VCaP (cell line): Measurements from ENCODE around the gene CDC25B.
"Not testable (repeated sequence)": the region's sequence is repeated elsewhere in the genome, so short reads cannot be mapped to it uniquely, and the experiment has no call there.

Experiments used
- H3K27ac ChIP-seq: fragments of 450-650 bp; 2 replicates; pipeline ENCODE4 v1.5.1; 2017
- CTCF ChIP-seq: fragments of 450-650 bp; conservative IDR thresholded peaks from 2 replicates; pipeline ENCODE4 v1.5.1; 2017; ENCODE audit warnings: mild to moderate bottlenecking, moderate library complexity

The CDC25B gene

DNA sequence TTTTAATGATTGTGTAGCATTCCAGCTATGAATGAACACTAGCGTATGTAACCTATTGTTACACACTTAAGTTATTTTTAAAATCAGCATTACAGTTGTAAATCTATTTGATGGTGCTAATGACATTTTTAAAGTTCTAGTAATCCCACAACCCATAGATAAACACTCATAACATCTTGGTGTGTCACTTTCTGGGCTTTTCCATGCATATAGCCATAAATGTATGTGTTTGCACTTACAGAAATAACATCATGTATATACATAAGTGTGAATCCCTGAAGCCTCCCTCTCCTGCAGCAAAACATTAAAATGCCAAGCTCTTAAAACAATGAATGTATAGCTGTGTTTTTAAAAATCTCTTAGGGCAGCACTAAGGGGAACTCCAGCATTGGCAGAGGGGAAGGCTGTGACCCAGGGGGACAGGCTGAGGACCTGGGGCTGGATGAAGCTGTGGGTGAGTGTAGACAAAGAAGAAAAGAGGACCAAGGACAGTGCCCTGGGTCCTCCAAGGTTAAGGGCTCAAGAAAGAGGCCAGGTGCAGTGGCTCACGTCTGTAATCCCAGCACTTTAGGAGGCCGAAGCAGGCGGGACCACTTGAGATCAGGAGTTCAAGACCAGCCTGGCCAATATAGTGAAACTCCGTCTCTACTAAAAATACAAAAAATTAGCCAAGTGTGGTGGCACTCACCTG lies 8.6 kb upstream of the CDC25B start:
- TF ChIP-seq CTCF = no peak
- H3K27ac ChIP-seq = peak overlapping the region; percentile 66

DNA sequence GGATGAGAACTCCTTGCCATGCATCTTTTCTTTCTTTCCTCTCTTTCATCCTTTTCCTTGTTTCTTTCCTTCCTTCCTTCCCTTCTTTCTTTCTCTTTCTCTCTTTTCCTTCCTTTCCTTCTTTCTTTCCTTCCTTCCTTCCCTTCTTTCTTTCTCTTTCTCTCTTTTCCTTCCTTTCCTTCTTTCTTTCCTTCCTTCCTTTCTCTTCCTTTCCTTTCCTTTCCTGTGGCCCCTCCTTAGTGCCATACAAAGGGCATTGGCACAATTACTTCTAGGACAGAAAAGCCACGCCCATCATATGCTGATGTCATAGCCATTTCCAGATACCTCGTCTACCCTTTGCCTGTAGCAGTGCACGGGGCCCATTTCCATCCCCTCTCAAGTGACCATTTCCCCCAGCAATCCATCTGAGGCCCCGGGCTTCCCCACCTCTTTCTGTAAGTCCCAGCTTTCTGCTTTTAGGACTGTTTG lies 7.4 kb upstream of the CDC25B start:
- no peak for TF ChIP-seq CTCF
- no peak overlapping the region for H3K27ac ChIP-seq

GRCh38 chr20:3789201-3789600 lies 6.9 kb upstream of the CDC25B start:
- not testable (repeated sequence) for H3K27ac ChIP-seq

GRCh38 chr20:3794168-3794567 lies 1.9 kb upstream of the CDC25B start:
- H3K27ac ChIP-seq = not testable (repeated sequence)

DNA sequence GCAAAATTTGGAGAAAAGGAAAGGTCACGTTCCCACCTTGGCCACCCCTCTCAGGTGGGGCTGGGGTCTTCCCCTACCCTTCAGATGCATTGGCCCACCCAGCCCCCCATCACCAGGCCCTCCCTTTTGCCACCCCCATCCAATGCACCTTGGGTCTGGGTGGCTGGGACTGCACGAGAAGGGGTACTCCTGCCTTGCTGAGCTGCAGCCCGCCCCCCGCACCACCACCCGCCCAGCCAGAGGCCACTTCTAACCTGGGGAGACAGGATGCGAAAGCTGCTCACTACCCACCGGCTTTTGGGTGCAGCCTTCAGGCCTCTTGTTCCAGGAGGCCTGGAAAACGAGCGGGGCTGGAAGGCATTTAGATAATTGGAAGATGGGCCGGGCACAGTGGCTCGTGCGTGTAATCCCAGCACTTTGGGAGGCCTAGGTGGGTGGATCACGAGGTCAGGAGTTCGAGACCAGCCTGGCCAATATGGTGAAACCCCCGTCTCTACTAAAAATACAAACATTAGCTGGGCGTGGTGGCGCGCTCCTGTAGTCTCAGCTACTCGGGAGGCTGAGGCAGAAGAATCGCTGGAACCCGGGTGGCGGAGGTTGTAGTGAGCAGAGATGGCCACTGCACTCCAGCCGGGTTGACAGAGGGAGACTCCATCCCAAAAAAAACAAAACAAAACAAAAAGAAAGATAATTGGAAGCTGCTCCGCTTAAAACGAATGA lies 1.2 kb upstream of the CDC25B start:
- no peak for TF ChIP-seq CTCF
- H3K27ac ChIP-seq = peak overlapping the region; percentile 92

DNA sequence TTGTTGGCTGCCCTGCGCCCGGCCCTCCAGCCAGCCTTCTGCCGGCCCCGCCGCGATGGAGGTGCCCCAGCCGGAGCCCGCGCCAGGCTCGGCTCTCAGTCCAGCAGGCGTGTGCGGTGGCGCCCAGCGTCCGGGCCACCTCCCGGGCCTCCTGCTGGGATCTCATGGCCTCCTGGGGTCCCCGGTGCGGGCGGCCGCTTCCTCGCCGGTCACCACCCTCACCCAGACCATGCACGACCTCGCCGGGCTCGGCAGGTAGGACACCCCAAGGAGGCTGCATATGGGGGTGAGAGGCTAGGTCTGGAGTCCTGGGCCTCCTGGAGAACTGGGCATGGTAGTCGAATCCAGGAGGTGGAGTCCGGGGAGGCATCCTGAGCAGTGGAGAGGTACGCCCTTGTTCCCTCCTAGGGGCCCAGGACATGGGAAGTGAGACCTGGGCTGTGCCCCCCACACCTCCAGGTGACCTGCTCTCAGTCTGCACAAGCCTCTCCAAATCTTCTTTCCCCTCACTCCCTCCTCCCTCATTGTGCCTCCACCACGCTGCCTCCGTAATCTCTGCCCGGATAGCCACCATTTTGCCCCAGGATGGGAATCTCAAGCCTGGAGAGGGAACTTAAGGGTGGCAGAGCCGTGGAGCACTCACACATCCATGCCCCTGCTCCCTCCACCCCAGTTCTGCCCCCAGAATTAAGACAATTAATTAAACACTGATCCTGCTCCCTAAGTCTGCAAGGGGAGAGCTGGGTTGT lies 541 bp downstream of the CDC25B start:
- H3K27ac ChIP-seq = peak overlapping the region; percentile 92
- no peak for TF ChIP-seq CTCF

GRCh38 chr20:3797226-3797545 lies 1.1 kb downstream of the CDC25B start:
- peak overlapping the region; percentile 92; the same call in 1 of the 2 replicates for H3K27ac ChIP-seq
- no peak for TF ChIP-seq CTCF

GRCh38 chr20:3797592-3798372 lies 1.7 kb downstream of the CDC25B start:
- H3K27ac ChIP-seq = peak overlapping the region; percentile 92; the same call in 1 of the 2 replicates
- TF ChIP-seq CTCF = no peak
